HepG2 (cell line): ENCODE results near the gene GALNT9. TPM values are rescaled to one million over a fixed set of nuclear protein-coding genes. Genes with fewer than 3 reads are reported as not detected.

Source experiments
- ATAC-seq: fragments of 200-7000 bp; cut with Tn5 transposase; 3 replicates; pipeline ENCODE4 v1.9.1; 2020; ENCODE audit warnings: mild to moderate bottlenecking, moderate library complexity
- BruUV-seq: library from RNA; stranded (reverse); fragments of 400-500 nt; replicated peaks from 2 replicates; lab custom pipeline; 2021; lab: Mats Ljungman, UMichigan
- CTCF ChIA-PET: fragments of 300-600 bp; formaldehyde crosslinking; extraction: SDS; loops from one replicate; lab custom pipeline; 2021; ENCODE audit warnings: low total read pairs, inconsistent platforms, low intra/inter-chr PET ratio; lab: Yijun Ruan, JAX
- POLR2A ChIA-PET: fragments of 350-600 bp; sonication (Branson Sonifier 250); formaldehyde crosslinking; loops from one replicate; lab custom pipeline; 2020; ENCODE audit warnings: antibody characterized with exemption, inconsistent platforms; lab: Yijun Ruan, JAX
- DNase-seq: peaks from one replicate; pipeline ENCODE4 v3.0.0-alpha.2; 2015; ENCODE audit warnings: low spot score
- FAIRE-seq: peaks from 3 replicates; lab custom pipeline; 2011; peaks lifted over from hg19 to GRCh38; lab: Jason Lieb, UNC
- H2AFZ ChIP-seq: one replicate; pipeline ENCODE4 v1.6.1; 2011; ENCODE audit warnings: low read length, inconsistent platforms
- H3K27ac ChIP-seq: fragments of 300-600 bp; 3 replicates; pipeline ENCODE4 v1.8.0; 2011; ENCODE audit warnings: mixed run types, mild to moderate bottlenecking, mixed read lengths, low read length, inconsistent platforms; ENCODE audit not compliant: insufficient read depth; ENCODE audit errors: extremely low read length
- H3K27me3 ChIP-seq, 2 experiments: fragments of 200-600 bp in 1 of 2; 2 replicates in 1 of 2; 3 replicates in 1 of 2; pipeline versions ENCODE4 v1.6.0 to v1.8.0; 2011; ENCODE audit warnings: low read length in 2 of 2, mild to moderate bottlenecking in 2 of 2, moderate library complexity in 2 of 2, inconsistent platforms in 1 of 2; ENCODE audit not compliant: insufficient read depth in 2 of 2, control insufficient read depth in 1 of 2
- H3K36me3 ChIP-seq, 2 experiments: fragments of 200-600 bp in 1 of 2; replicated peaks in 1 of 2; 2 replicates in 1 of 2; 3 replicates in 1 of 2; pipeline versions ENCODE4 v1.5.1 to v1.8.0; 2011; ENCODE audit warnings: low read length in 2 of 2, inconsistent platforms in 1 of 2; ENCODE audit not compliant: insufficient read depth in 2 of 2, control insufficient read depth in 1 of 2
- H3K4me1 ChIP-seq: 2 replicates; pipeline ENCODE4 v1.5.1; 2012; ENCODE audit warnings: low read length, inconsistent platforms; ENCODE audit not compliant: insufficient read depth
- H3K4me2 ChIP-seq: 2 replicates; pipeline ENCODE4 v1.6.0; 2011; ENCODE audit warnings: low read depth, low read length, inconsistent platforms
- H3K4me3 ChIP-seq, 3 experiments: fragments of 200-600 bp in 1 of 3; sonication (generic), shearing (Covaris generic) in 1 of 3; replicated peaks in 1 of 3; 2 replicates each; pipeline ENCODE4 v1.5.1; 2011 to 2016; ENCODE audit warnings: low read length in 3 of 3, inconsistent platforms in 2 of 3, low read depth in 2 of 3, mild to moderate bottlenecking in 2 of 3, control low read depth in 1 of 3, mixed read lengths in 1 of 3; ENCODE audit not compliant: insufficient read depth in 1 of 3
- H3K79me2 ChIP-seq: one replicate; pipeline ENCODE4 v1.6.1; 2011; ENCODE audit warnings: low read length, inconsistent platforms; ENCODE audit not compliant: insufficient read depth
- H3K9ac ChIP-seq: 2 replicates; pipeline ENCODE4 v1.6.0; 2011; ENCODE audit warnings: mild to moderate bottlenecking, low read depth, low read length, inconsistent platforms; ENCODE audit not compliant: insufficient read depth
- H3K9me3 ChIP-seq: 2 replicates; pipeline ENCODE4 v1.5.1; 2012; ENCODE audit warnings: mild to moderate bottlenecking, low read length
- H4K20me1 ChIP-seq: 2 replicates; pipeline ENCODE4 v1.6.0; 2011; ENCODE audit warnings: inconsistent platforms, mild to moderate bottlenecking, low read length, moderate library complexity; ENCODE audit not compliant: insufficient read depth
- AKAP8 ChIP-seq: sonication (generic); formaldehyde crosslinking; IDR thresholded peaks from 2 replicates; pipeline ENCODE4 v1.5.1; 2020; ENCODE audit warnings: mild to moderate bottlenecking, missing genetic modification reagents
- KMT2B ChIP-seq: IDR thresholded peaks from 2 replicates; pipeline ENCODE4 v1.6.1; 2016; ENCODE audit warnings: missing genetic modification reagents, missing compliant biosample characterization
- MEF2D ChIP-seq: sonication (generic); formaldehyde crosslinking; IDR thresholded peaks from 2 replicates; pipeline ENCODE4 v1.5.1; 2020; ENCODE audit warnings: mild to moderate bottlenecking, missing genetic modification reagents
- MTF2 ChIP-seq: sonication (generic); formaldehyde crosslinking; IDR thresholded peaks from 2 replicates; pipeline ENCODE4 v1.5.0; 2020; ENCODE audit warnings: missing genetic modification reagents, borderline replicate concordance
- ZFP90 ChIP-seq: sonication (generic); formaldehyde crosslinking; IDR thresholded peaks from 2 replicates; pipeline ENCODE4 v1.8.0; 2022; ENCODE audit warnings: missing genetic modification reagents, mild to moderate bottlenecking, inconsistent platforms, borderline replicate concordance
- ZNF318 ChIP-seq: sonication (generic); formaldehyde crosslinking; IDR thresholded peaks from 2 replicates; pipeline ENCODE4 v1.4.0; 2020; ENCODE audit warnings: mild to moderate bottlenecking, missing genetic modification reagents
- ZNF552 ChIP-seq: sonication (generic); formaldehyde crosslinking; IDR thresholded peaks from 2 replicates; pipeline ENCODE4 v1.9.0; 2022; ENCODE audit warnings: missing genetic modification reagents, mild to moderate bottlenecking, borderline replicate concordance
- ZNF569 ChIP-seq: sonication (generic); formaldehyde crosslinking; IDR thresholded peaks from 2 replicates; pipeline ENCODE4 v1.5.0; 2020; ENCODE audit warnings: mild to moderate bottlenecking, missing genetic modification reagents, moderate library complexity, borderline replicate concordance
- ZNF574 ChIP-seq: sonication (generic); formaldehyde crosslinking; IDR thresholded peaks from 2 replicates; pipeline ENCODE4 v1.4.0; 2020; ENCODE audit warnings: missing genetic modification reagents
- WGBS: methylation state at CpG from one replicate; pipeline ENCODE4 v1.1.6; 2017; ENCODE audit warnings: low lambda C conversion rate; 5-methylcytosine and 5-hydroxymethylcytosine counted together
- in situ Hi-C: cut with HindIII; loops from 2 replicates; pipeline ENCODE4 v1.10.0; 2017; ENCODE audit warnings: low pct_unique_long_range_greater_than_20kb; ENCODE audit not compliant: extremely low pct_ligation_motif_present
- intact Hi-C: fragments of 100-400 bp; cut with micrococcal nuclease; formaldehyde crosslinking; loops from one replicate; pipeline ENCODE4 v1.10.0; 2022; ENCODE audit not compliant: unreplicated experiment
- polyA plus RNA-seq, 8 experiments: library from polyadenylated mRNA; depleted of rRNA in 3 of 8; stranded (reverse) in 7 of 8; unstranded in 1 of 8; fragments of >200 nt; fragmentation: Illumina TruSeq in 4 of 8; extraction: Trizol in 4 of 8; gene quantifications; 2 replicates each; pipeline versions ENCODE4 v1.2.1 to v1.2.3, GENCODE V29; 2011 to 2016; ENCODE audit warnings: low read depth in 4 of 8, missing spikeins in 1 of 8, mixed read lengths in 1 of 8; ENCODE audit not compliant: insufficient read depth in 1 of 8
- total RNA-seq, 5 experiments: library from RNA; depleted of rRNA; stranded (reverse); fragments of >200 nt; fragmentation: Illumina TruSeq; extraction: Trizol; gene quantifications; 2 replicates each; pipeline ENCODE4 v1.2.3, GENCODE V29; 2016; ENCODE audit warnings: low read depth in 1 of 5

Gene GALNT9
- total and polyA plus RNA-seq, 2 of the 13 experiments (the other 11 are each of a cell fraction or from before 2014, with no cell fraction given), result 0.04 TPM; not detected in 1

- TF ChIP-seq ZNF318 (CRISPR knock-in tag), result no peak
- TF ChIP-seq, all 625 proteins: peak for 0
Measured at GRCh38 chr12:132199526-132200319, 129.7 kb downstream of the GALNT9 start (continued).

- Histone ChIP-seq H3K4me3 (no peak overlapping the region), H2AFZ (no peak overlapping the region), H3K9me3 (peaks cover 7% of the 10 kb centered on the region), H3K27me3 (peaks cover 34 to 87% of the 10 kb centered on the region in 2 experiments), H3K27ac (no peak overlapping the region), H3K4me2 (no peak overlapping the region), H3K79me2 (no peaks in the 10 kb centered on the region), H4K20me1 (peaks cover 5% of the 10 kb centered on the region; the same call in 1 of the 2 replicates), H3K4me1 (no peaks in the 10 kb centered on the region), H3K36me3 (no peaks in the 10 kb centered on the region), H3K9ac (no peak overlapping the region)
- ChIA-PET CTCF (no interaction called here), POLR2A (no interaction called here)
- DNase-seq, result no peak
- no peak for FAIRE-seq
- in situ Hi-C loops (no loop called here), intact Hi-C loops (no loop called here)
- ATAC-seq, result no peak
- BruUV-seq, result no TSS peak
- no peak for TF ChIP-seq ZNF569 (CRISPR knock-in tag)
- no peak for TF ChIP-seq MEF2D
- no peak for TF ChIP-seq ZNF552 (CRISPR knock-in tag)
- TF ChIP-seq KMT2B (CRISPR knock-in tag), result no peak
- TF ChIP-seq ZFP90, result no peak
- no peak for TF ChIP-seq AKAP8 (CRISPR knock-in tag)
- TF ChIP-seq ZNF574 (CRISPR knock-in tag), result no peak
- TF ChIP-seq MTF2 (CRISPR knock-in tag), result no peak
- WGBS, result no CpG with 5 or more reads among the region's 18 CpGs
Measured at GRCh38 chr12:132199101-132199500, 130.3 kb downstream of the GALNT9 start.
